ENCODE measurements around the gene PAIP2. TPM values are rescaled to one million over a fixed set of nuclear protein-coding genes. Genes with fewer than 3 reads are reported as not detected.
"Not testable (repeated sequence)": the region's sequence is repeated elsewhere in the genome, so short reads cannot be mapped to it uniquely, and the experiment has no call there.

PAIP2 gene
- total RNA-seq, 1 donor from 2014 or later, result 27.6 TPM

GRCh38 chr5:139344177-139344576 lies 2.5 kb downstream of the PAIP2 start:
- no peak for TF ChIP-seq CTCF (IDR thresholded peaks at IDR 0.05)
- DNase-seq (ENCODE audit: low spot score in 2 of 2), result no peak
- Histone ChIP-seq H3K4me3 (no peak overlapping the region), H3K9me3 (no peaks in the 10 kb centered on the region), H3K27me3 (no peaks in the 10 kb centered on the region), H3K27ac (no peak overlapping the region), H3K36me3 (peaks cover 0 to 3% of the 10 kb centered on the region in 2 donors), H3K4me1 (peaks cover 7 to 19% of the 10 kb centered on the region in 2 donors)
- intact Hi-C loops (cut with DNase I), result loop anchor here (5.0 kb wide), 2 partner anchors 58 to 72 kb away; partner anchors contain the start of gene SPATA24

GRCh38 chr5:139345442-139345841 lies 3.8 kb downstream of the PAIP2 start:
- H3K27ac ChIP-seq; intact Hi-C loops (cut with DNase I); H3K36me3 ChIP-seq; H3K9me3 ChIP-seq; H3K4me3 ChIP-seq; H3K27me3 ChIP-seq; DNase-seq (ENCODE audit: low spot score in 2 of 2): not testable (repeated sequence)
- H3K4me1 ChIP-seq, result peaks cover 7 to 19% of the 10 kb centered on the region in 2 donors

GRCh38 chr5:139347863-139348262 lies 6.2 kb downstream of the PAIP2 start:
- H3K9me3 ChIP-seq; H3K27ac ChIP-seq; H3K4me3 ChIP-seq; DNase-seq (ENCODE audit: low spot score in 2 of 2); H3K36me3 ChIP-seq; H3K27me3 ChIP-seq; intact Hi-C loops (cut with DNase I): not testable (repeated sequence)
- H3K4me1 ChIP-seq, result peaks cover 3 to 12% of the 10 kb centered on the region in 2 donors

GRCh38 chr5:139354186-139354585 lies 12.5 kb downstream of the PAIP2 start:
- no peaks in the 10 kb centered on the region for H3K27me3 ChIP-seq
- no peaks in the 10 kb centered on the region for H3K4me1 ChIP-seq
- intact Hi-C loops (cut with DNase I), result no loop called here
- no peaks in the 10 kb centered on the region for H3K9me3 ChIP-seq
- H3K36me3 ChIP-seq, result peaks cover 0 to 5% of the 10 kb centered on the region in 2 donors
- TF ChIP-seq CTCF (IDR thresholded peaks at IDR 0.05), result no peak
- DNase-seq (ENCODE audit: low spot score in 2 of 2), result no peak
- H3K27ac ChIP-seq, result no peak overlapping the region
- H3K4me3 ChIP-seq, result no peak overlapping the region

GRCh38 chr5:139355900-139356299 lies 14.2 kb downstream of the PAIP2 start:
- intact Hi-C loops (cut with DNase I); DNase-seq (ENCODE audit: low spot score in 2 of 2): not testable (repeated sequence)

GRCh38 chr5:139358064-139358463 lies 16.4 kb downstream of the PAIP2 start:
- H3K36me3 ChIP-seq, result peaks cover 0 to 5% of the 10 kb centered on the region in 2 donors
- H3K4me3 ChIP-seq, result no peak overlapping the region
- no peaks in the 10 kb centered on the region for H3K9me3 ChIP-seq
- intact Hi-C loops (cut with DNase I), result no loop called here
- H3K27me3 ChIP-seq, result no peaks in the 10 kb centered on the region
- no peak overlapping the region for H3K27ac ChIP-seq
- DNase-seq (ENCODE audit: low spot score in 2 of 2), result no peak
- H3K4me1 ChIP-seq, result no peaks in the 10 kb centered on the region
- TF ChIP-seq CTCF (IDR thresholded peaks at IDR 0.05), result no peak

More at GRCh38 chr5:139355900-139356299, 14.2 kb downstream of the PAIP2 start:
- not testable (repeated sequence) for H3K27ac ChIP-seq, H3K36me3 ChIP-seq, H3K4me1 ChIP-seq, H3K4me3 ChIP-seq, H3K9me3 ChIP-seq, H3K27me3 ChIP-seq

- DNase-seq (ENCODE audit: low spot score in 2 of 2), result no peak
- TF ChIP-seq CTCF (IDR thresholded peaks at IDR 0.05), result no peak
- intact Hi-C loops (cut with DNase I), result no loop called here
- Histone ChIP-seq H3K4me3 (no peak overlapping the region), H3K27ac (no peak overlapping the region), H3K4me1 (no peaks in the 10 kb centered on the region), H3K36me3 (peaks cover 21 to 26% of the 10 kb centered on the region in 2 donors), H3K9me3 (no peaks in the 10 kb centered on the region), H3K27me3 (no peaks in the 10 kb centered on the region)
These were observed 18.7 kb downstream of the PAIP2 start for GRCh38 chr5:139360384-139360783.
